ENCODE measurements around the gene UNC5B. TPM values are rescaled to one million over a fixed set of nuclear protein-coding genes. Genes with fewer than 3 reads are reported as not detected.

Gene UNC5B
- total and polyA plus RNA-seq, 4 experiments from 2014 or later: not detected

DNA sequence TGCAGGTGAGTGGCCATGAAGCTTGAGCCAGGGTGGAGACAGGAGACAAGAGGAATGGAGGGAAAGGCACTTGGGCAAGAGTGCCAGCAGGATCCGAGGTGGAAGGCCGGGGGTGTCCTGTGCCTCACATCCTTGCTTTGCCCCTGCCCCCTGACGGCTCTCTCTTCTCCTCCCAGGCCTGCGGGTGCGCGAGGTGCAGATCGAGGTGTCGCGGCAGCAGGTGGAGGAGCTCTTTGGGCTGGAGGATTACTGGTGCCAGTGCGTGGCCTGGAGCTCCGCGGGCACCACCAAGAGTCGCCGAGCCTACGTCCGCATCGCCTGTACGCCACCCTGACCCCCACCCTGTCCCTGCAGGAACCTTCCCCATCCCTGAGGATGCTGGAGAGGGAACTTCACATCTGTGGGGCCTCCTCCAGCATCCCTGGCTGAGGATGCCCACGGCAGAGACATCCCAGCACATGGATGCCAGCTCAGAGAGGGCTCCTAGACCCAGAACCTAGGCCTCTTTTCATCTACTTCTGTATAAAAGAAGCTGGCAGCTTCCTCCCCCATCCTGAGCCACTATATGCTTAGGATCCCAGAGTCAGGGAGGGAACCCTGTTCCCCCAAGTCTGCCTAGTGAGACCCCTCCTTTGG lies 72.3 kb downstream of the UNC5B start:
- POLR2A ChIA-PET (ENCODE audit: partially characterized antibody): no interaction called here
- DNase-seq: no peak
- Histone ChIP-seq H3K9me3 (ENCODE audit: control insufficient read depth in 1 of 2, low read length in 2 of 2) (no peaks in the 10 kb centered on the region), H3K36me3 (ENCODE audit: insufficient read depth, low read length) (no peaks in the 10 kb centered on the region), H3K4me3 (ENCODE audit: low read length in 2 of 2) (no peak overlapping the region), H3K4me1 (ENCODE audit: insufficient read depth, low read length) (no peaks in the 10 kb centered on the region), H3K27me3 (ENCODE audit: insufficient read depth, low read length) (no peaks in the 10 kb centered on the region), H3K27ac (ENCODE audit: low read depth, low read length) (no peak overlapping the region)
- Mint-ChIP-seq H3K27ac (no peak overlapping the region), H3K27me3 (no peaks in the 10 kb centered on the region), H3K4me3 (no peak overlapping the region), H3K4me1 (no peaks in the 10 kb centered on the region), H3K9me3 (no peaks in the 10 kb centered on the region), H3K36me3 (no peaks in the 10 kb centered on the region)
- intact Hi-C loops (cut with micrococcal nuclease): no loop called here
- CTCF ChIA-PET (ENCODE audit: partially characterized antibody): interaction anchor here (1.1 to 1.3 kb wide), 4 partner anchors 9 to 365 kb away, joined by 3 to 4 read pairs (median 3); no protein-coding TSS in a partner anchor

DNA sequence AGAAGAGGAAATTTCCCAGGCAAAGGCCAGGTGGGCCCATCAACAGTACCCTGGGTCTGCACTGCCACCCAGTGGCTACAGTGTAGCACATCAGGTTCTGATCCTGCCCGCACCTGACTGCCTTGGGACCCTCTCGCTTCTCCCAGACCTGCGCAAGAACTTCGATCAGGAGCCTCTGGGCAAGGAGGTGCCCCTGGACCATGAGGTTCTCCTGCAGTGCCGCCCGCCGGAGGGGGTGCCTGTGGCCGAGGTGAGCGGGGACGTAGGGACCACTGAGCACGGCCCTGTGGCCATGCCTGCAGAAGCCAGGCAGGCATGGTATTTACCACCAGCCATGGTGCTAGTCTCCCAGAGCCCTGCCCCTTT lies 72.8 kb downstream of the UNC5B start:
- no peak overlapping the region for H3K4me3 Mint-ChIP-seq
- no peak for DNase-seq
- intact Hi-C loops (cut with micrococcal nuclease): no loop called here
- H3K36me3 Mint-ChIP-seq: no peaks in the 10 kb centered on the region
- ChIA-PET POLR2A (ENCODE audit: partially characterized antibody) (no interaction called here), CTCF (ENCODE audit: partially characterized antibody) (interaction anchor here (1.1 to 1.3 kb wide), 4 partner anchors 8 to 365 kb away, joined by 3 to 4 read pairs (median 3); no protein-coding TSS in a partner anchor)
- H3K27ac Mint-ChIP-seq: no peak overlapping the region
- Histone ChIP-seq H3K27me3 (ENCODE audit: insufficient read depth, low read length) (no peaks in the 10 kb centered on the region), H3K27ac (ENCODE audit: low read depth, low read length) (no peak overlapping the region), H3K36me3 (ENCODE audit: insufficient read depth, low read length) (no peaks in the 10 kb centered on the region), H3K4me1 (ENCODE audit: insufficient read depth, low read length) (no peaks in the 10 kb centered on the region), H3K9me3 (ENCODE audit: control insufficient read depth in 1 of 2, low read length in 2 of 2) (no peaks in the 10 kb centered on the region), H3K4me3 (ENCODE audit: low read length in 2 of 2) (no peak overlapping the region)
- H3K9me3 Mint-ChIP-seq: no peaks in the 10 kb centered on the region
- peaks cover 0 to under 1% of the 10 kb centered on the region in 2 donors for H3K27me3 Mint-ChIP-seq
- no peaks in the 10 kb centered on the region for H3K4me1 Mint-ChIP-seq

DNA sequence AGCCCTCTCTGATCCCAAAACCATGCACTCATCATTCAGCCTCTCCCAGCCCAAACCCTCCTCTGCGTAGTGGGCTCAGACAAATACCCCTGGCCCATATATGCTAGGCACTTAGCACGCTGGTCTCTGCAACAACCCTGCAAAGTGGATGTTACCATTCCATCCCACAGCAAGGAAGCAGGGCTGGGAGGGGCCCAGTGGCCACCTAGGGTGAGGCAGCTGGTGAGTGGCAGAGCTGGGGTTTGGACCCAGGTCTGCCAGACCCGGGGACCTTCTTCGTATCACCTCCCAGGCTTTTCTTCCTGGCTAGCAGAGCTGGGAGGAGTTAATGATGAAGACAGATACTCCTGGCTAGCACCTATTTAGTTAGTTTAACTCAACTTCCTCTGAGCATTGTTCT lies 73.6 kb downstream of the UNC5B start:
- no peak for DNase-seq
- H3K4me3 Mint-ChIP-seq: no peak overlapping the region
- Histone ChIP-seq H3K36me3 (ENCODE audit: insufficient read depth, low read length) (no peaks in the 10 kb centered on the region), H3K4me1 (ENCODE audit: insufficient read depth, low read length) (no peaks in the 10 kb centered on the region), H3K9me3 (ENCODE audit: control insufficient read depth in 1 of 2, low read length in 2 of 2) (no peaks in the 10 kb centered on the region), H3K27ac (ENCODE audit: low read depth, low read length) (no peak overlapping the region), H3K27me3 (ENCODE audit: insufficient read depth, low read length) (no peaks in the 10 kb centered on the region), H3K4me3 (ENCODE audit: low read length in 2 of 2) (no peak overlapping the region)
- ChIA-PET POLR2A (ENCODE audit: partially characterized antibody) (no interaction called here), CTCF (ENCODE audit: partially characterized antibody) (no interaction called here)
- no peaks in the 10 kb centered on the region for H3K4me1 Mint-ChIP-seq
- H3K27me3 Mint-ChIP-seq: peaks cover 0 to 1% of the 10 kb centered on the region in 2 donors
- H3K27ac Mint-ChIP-seq: no peak overlapping the region
- intact Hi-C loops (cut with micrococcal nuclease): no loop called here
- H3K36me3 Mint-ChIP-seq: no peaks in the 10 kb centered on the region
- no peaks in the 10 kb centered on the region for H3K9me3 Mint-ChIP-seq

DNA sequence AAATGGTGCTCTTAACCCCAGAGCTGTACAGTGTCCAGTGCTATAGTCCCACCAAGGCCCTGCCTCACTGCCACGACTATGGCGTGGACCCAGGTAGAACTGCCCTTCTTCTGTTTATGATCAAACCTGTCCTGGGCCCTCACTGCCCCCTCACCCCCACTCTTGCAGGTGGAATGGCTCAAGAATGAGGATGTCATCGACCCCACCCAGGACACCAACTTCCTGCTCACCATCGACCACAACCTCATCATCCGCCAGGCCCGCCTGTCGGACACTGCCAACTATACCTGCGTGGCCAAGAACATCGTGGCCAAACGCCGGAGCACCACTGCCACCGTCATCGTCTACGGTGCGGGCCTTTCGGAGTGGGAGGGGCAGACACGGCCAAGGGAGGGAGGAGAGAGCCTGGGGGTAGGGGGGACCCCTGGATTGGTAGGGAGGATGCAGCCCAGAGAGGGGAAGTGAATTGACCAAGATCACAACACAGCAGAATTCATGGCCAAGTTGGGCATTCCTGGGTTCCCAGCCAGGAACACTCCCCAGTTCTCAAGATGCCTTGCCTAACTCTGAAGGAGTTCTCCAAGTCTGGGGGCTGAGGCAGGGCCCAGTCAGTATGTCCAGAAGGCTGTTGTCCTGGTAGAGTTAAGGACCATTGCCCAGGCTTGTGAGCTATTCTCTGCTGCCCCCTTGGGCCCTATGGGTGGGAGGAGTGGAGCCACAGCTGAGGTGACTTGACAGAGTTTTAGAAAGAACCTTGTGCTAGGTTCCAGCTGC lies 74.3 kb downstream of the UNC5B start:
- intact Hi-C loops (cut with micrococcal nuclease): no loop called here
- CTCF ChIA-PET (ENCODE audit: partially characterized antibody): interaction anchor here (0.5 kb wide), 1 partner anchor 1298 kb away, joined by 3 read pairs; no protein-coding TSS in a partner anchor
- DNase-seq: no peak
- H3K4me3 Mint-ChIP-seq: no peak overlapping the region
- H3K27ac Mint-ChIP-seq: no peak overlapping the region
- no peaks in the 10 kb centered on the region for H3K4me1 Mint-ChIP-seq
- no peaks in the 10 kb centered on the region for H3K9me3 Mint-ChIP-seq
- no peak overlapping the region for H3K4me3 ChIP-seq (ENCODE audit: low read length in 2 of 2)
- H3K36me3 Mint-ChIP-seq: no peaks in the 10 kb centered on the region
- H3K27me3 Mint-ChIP-seq: peaks cover 0 to 1% of the 10 kb centered on the region in 2 donors
- H3K36me3 ChIP-seq (ENCODE audit: insufficient read depth, low read length): no peaks in the 10 kb centered on the region
- no peaks in the 10 kb centered on the region for H3K27me3 ChIP-seq (ENCODE audit: insufficient read depth, low read length)
- H3K4me1 ChIP-seq (ENCODE audit: insufficient read depth, low read length): no peaks in the 10 kb centered on the region
- H3K9me3 ChIP-seq (ENCODE audit: control insufficient read depth in 1 of 2, low read length in 2 of 2): no peaks in the 10 kb centered on the region
- POLR2A ChIA-PET (ENCODE audit: partially characterized antibody): no interaction called here
- no peak overlapping the region for H3K27ac ChIP-seq (ENCODE audit: low read depth, low read length)

DNA sequence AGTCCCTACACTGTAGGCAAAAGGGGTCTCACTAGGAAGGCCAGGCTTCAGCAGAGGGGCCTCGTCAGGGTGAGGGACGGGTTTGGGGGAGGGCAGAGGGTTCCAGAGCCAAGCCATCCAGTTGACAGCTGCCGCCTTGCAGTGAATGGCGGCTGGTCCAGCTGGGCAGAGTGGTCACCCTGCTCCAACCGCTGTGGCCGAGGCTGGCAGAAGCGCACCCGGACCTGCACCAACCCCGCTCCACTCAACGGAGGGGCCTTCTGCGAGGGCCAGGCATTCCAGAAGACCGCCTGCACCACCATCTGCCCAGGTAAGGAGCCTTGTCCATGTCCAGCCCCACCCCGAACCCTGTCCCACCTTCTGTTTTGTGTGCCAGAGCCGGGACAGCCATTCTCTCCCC lies 75.1 kb downstream of the UNC5B start:
- Mint-ChIP-seq H3K27ac (no peak overlapping the region), H3K36me3 (no peaks in the 10 kb centered on the region), H3K4me3 (no peak overlapping the region), H3K4me1 (no peaks in the 10 kb centered on the region), H3K27me3 (peaks cover 0 to 2% of the 10 kb centered on the region in 2 donors), H3K9me3 (no peaks in the 10 kb centered on the region)
- Histone ChIP-seq H3K27ac (ENCODE audit: low read depth, low read length) (no peak overlapping the region), H3K36me3 (ENCODE audit: insufficient read depth, low read length) (no peaks in the 10 kb centered on the region), H3K9me3 (ENCODE audit: control insufficient read depth in 1 of 2, low read length in 2 of 2) (no peaks in the 10 kb centered on the region), H3K4me3 (ENCODE audit: low read length in 2 of 2) (no peak overlapping the region), H3K4me1 (ENCODE audit: insufficient read depth, low read length) (no peaks in the 10 kb centered on the region), H3K27me3 (ENCODE audit: insufficient read depth, low read length) (no peaks in the 10 kb centered on the region)
- no peak for DNase-seq
- intact Hi-C loops (cut with micrococcal nuclease): no loop called here
- ChIA-PET POLR2A (ENCODE audit: partially characterized antibody) (no interaction called here), CTCF (ENCODE audit: partially characterized antibody) (interaction anchor here (0.5 kb wide), 1 partner anchor 1297 kb away, joined by 3 read pairs; no protein-coding TSS in a partner anchor)

DNA sequence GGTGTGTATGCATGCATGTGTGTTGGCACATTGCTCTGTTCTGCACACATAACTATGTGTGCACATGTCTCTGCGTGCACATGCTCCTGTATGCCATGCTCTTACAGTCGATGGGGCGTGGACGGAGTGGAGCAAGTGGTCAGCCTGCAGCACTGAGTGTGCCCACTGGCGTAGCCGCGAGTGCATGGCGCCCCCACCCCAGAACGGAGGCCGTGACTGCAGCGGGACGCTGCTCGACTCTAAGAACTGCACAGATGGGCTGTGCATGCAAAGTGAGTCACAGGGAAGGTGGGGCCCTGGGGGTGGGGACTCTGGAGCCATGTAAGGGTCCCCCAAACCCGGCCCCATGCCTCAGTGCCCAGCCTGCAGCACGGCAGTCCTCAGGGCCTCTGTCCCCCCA lies 76.1 kb downstream of the UNC5B start:
- Histone ChIP-seq H3K9me3 (ENCODE audit: control insufficient read depth in 1 of 2, low read length in 2 of 2) (no peaks in the 10 kb centered on the region), H3K4me3 (ENCODE audit: low read length in 2 of 2) (no peak overlapping the region), H3K4me1 (ENCODE audit: insufficient read depth, low read length) (no peaks in the 10 kb centered on the region), H3K27me3 (ENCODE audit: insufficient read depth, low read length) (no peaks in the 10 kb centered on the region), H3K36me3 (ENCODE audit: insufficient read depth, low read length) (no peaks in the 10 kb centered on the region), H3K27ac (ENCODE audit: low read depth, low read length) (no peak overlapping the region)
- no peak for DNase-seq
- no peaks in the 10 kb centered on the region for H3K9me3 Mint-ChIP-seq
- H3K36me3 Mint-ChIP-seq: no peaks in the 10 kb centered on the region
- ChIA-PET CTCF (ENCODE audit: partially characterized antibody) (no interaction called here), POLR2A (ENCODE audit: partially characterized antibody) (no interaction called here)
- intact Hi-C loops (cut with micrococcal nuclease): no loop called here
- no peak overlapping the region for H3K27ac Mint-ChIP-seq
- no peak overlapping the region for H3K4me3 Mint-ChIP-seq
- H3K27me3 Mint-ChIP-seq: peaks cover 0 to 5% of the 10 kb centered on the region in 2 donors
- H3K4me1 Mint-ChIP-seq: no peaks in the 10 kb centered on the region

DNA sequence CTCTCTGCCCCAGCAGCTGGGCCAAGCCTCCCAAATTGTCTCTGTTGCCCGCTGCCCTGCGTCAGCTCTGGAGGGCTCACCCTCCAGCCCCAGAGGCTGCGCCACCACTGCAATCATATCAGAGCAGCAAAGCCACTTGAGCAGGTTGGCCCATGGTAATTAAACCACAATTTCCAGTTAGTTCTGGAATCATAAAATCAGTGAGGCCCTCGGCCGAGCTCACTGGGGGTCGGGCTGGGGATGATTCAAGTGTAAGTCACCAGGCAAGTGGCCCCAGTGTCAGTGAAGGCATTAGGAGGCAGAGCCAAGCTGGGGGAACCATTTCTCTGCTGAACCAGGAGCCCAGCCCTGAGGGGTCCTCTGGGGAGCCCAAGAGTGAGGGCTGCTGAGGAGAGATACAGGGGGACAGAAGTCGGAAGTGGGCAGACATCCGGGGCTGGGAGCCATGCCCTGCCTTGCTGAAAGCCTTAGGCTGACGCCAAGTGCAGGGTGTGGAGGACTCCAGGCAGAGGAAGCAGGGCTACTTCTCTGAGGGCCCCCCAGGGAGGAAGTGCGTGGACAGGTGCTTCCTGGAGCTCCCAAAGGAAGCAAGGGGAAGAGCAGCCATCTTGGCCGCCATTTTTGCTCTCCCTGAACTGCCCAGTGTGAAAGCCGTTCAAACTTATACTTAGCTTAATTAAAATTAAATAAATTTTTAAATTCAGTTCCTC lies 77.2 kb downstream of the UNC5B start:
- H3K27ac Mint-ChIP-seq: no peak overlapping the region
- H3K4me3 Mint-ChIP-seq: no peak overlapping the region
- no peaks in the 10 kb centered on the region for H3K4me1 ChIP-seq (ENCODE audit: insufficient read depth, low read length)
- H3K27ac ChIP-seq (ENCODE audit: low read depth, low read length): no peak overlapping the region
- ChIA-PET CTCF (ENCODE audit: partially characterized antibody) (no interaction called here), POLR2A (ENCODE audit: partially characterized antibody) (no interaction called here)
- H3K9me3 Mint-ChIP-seq: no peaks in the 10 kb centered on the region
- H3K27me3 Mint-ChIP-seq: peaks cover 0 to 6% of the 10 kb centered on the region in 2 donors
- intact Hi-C loops (cut with micrococcal nuclease): no loop called here
- H3K9me3 ChIP-seq (ENCODE audit: control insufficient read depth in 1 of 2, low read length in 2 of 2): no peaks in the 10 kb centered on the region
- no peak for DNase-seq
- no peaks in the 10 kb centered on the region for H3K4me1 Mint-ChIP-seq
- H3K36me3 Mint-ChIP-seq: no peaks in the 10 kb centered on the region
- no peaks in the 10 kb centered on the region for H3K36me3 ChIP-seq (ENCODE audit: insufficient read depth, low read length)
- no peak overlapping the region for H3K4me3 ChIP-seq (ENCODE audit: low read length in 2 of 2)
- no peaks in the 10 kb centered on the region for H3K27me3 ChIP-seq (ENCODE audit: insufficient read depth, low read length)
